ENCODE measurements around the gene TRPV2. TPM values are rescaled to one million over a fixed set of nuclear protein-coding genes. Genes with fewer than 3 reads are reported as not detected.
A peak's percentile ranks its signal among the peaks of the same experiment; 100 is the strongest.

Gene TRPV2
- total and polyA plus RNA-seq, 7 experiments from 2014 or later = 66.8 to 141 (median 80.0) TPM

DNA sequence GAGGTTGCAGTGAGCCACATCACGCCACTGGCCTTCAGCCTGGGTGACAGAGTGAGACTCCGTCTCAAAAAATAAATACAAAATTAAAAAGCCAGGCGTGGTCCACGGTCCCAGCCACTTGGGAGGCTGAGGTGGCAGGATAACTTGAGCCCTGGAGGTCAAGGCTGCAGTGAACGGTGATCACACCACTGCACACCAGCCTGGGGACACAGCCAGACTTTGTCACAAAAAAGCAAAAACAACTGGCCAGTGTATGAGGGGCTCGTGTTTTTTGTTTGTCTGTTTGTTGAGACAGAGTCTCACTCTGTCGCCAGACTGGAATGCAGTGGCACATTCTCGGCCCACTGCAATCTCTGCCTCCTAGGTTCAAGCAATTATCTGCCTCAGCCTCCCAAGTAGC is 35.7 kb upstream of the TRPV2 start:
- peaks cover 0 to 17% (median 0%) of the 10 kb centered on the region in 11 donors for H3K9me3 Mint-ChIP-seq
- Histone ChIP-seq H3K27me3 (ENCODE audit: control insufficient read depth in 2 of 2, insufficient read depth in 2 of 2, low read length in 2 of 2) (no peaks in the 10 kb centered on the region), H3K9me3 (ENCODE audit: control insufficient read depth in 2 of 3, low read length in 3 of 3) (no peaks in the 10 kb centered on the region), H3K4me3 (ENCODE audit: low read length) (no peak overlapping the region), H3K36me3 (ENCODE audit: control insufficient read depth in 2 of 3, insufficient read depth in 3 of 3, low read length in 3 of 3) (peaks cover 0 to 12% (median 3%) of the 10 kb centered on the region in 3 experiments), H3K4me1 (ENCODE audit: control insufficient read depth in 2 of 2, insufficient read depth in 2 of 2, low read length in 2 of 2) (peaks cover 6 to 13% of the 10 kb centered on the region in 2 donors), H3K27ac (ENCODE audit: low read depth, low read length) (no peak overlapping the region)
- ChIA-PET CTCF (interaction anchor here (1.2 to 1.3 kb wide), 2 partner anchors 35 to 36 kb away, joined by 4 read pairs; partner anchors contain the start of gene TRPV2), POLR2A (interaction anchor here (2.6 kb wide), 1 partner anchor 163 kb away, joined by 10 read pairs; the partner anchor contains the start of gene PIGL)
- no peak for DNase-seq
- peaks cover 0 to 33% (median 28%) of the 10 kb centered on the region in 5 donors for H3K36me3 Mint-ChIP-seq
- ATAC-seq = no peak
- H3K4me1 Mint-ChIP-seq = peaks cover 22 to 42% (median 38%) of the 10 kb centered on the region in 7 donors
- intact Hi-C loops (cut with micrococcal nuclease) = loop anchor here in 1 of 2 donors (1.0 to 2.0 kb wide), 4 partner anchors 27 to 274 kb away; partner anchors contain the start of genes CENPV, NCOR1 and ZNF624
- H3K4me3 Mint-ChIP-seq = no peak overlapping the region
- peaks cover 0 to 5% (median 0%) of the 10 kb centered on the region in 5 donors for H3K27me3 Mint-ChIP-seq
- H3K27ac Mint-ChIP-seq = no peak overlapping the region

DNA sequence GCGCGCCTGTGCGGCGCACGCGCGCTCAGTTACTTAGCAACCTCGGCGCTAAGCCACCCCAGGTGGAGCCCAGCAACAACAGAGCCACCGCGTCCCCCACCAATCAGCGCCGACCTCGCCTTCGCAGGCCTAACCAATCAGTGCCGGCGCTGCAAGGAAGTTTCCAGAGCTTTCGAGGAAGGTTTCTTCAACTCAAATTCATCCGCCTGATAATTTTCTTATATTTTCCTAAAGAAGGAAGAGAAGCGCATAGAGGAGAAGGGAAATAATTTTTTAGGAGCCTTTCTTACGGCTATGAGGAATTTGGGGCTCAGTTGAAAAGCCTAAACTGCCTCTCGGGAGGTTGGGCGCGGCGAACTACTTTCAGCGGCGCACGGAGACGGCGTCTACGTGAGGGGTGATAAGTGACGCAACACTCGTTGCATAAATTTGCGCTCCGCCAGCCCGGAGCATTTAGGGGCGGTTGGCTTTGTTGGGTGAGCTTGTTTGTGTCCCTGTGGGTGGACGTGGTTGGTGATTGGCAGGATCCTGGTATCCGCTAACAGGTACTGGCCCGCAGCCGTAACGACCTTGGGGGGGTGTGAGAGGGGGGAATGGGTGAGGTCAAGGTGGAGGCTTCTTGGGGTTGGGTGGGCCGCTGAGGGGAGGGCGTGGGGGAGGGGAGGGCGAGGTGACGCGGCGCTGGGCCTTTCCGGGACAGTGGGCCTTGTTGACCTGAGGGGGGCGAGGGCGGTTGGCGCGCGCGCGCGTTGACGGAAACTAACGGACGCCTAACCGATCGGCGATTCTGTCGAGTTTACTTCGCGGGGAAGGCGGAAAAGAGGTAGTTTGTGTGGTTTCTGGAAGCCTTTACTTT is 34.5 kb upstream of the TRPV2 start, which contains the start of gene UBB:
TSS of gene UBB (plus strand) at position 452 of the 856 bp plus-strand sequence. CDS start 817 bp downstream, outside the sequence.
- Mint-ChIP-seq H3K27me3 (peaks cover 0 to 5% (median 0%) of the 10 kb centered on the region in 5 donors), H3K9me3 (peaks cover 0 to 17% (median 0%) of the 10 kb centered on the region in 11 donors), H3K4me3 (peak within 1 kb of the TSS; percentile 85 to 99 (median 95)), H3K36me3 (peaks cover 0 to 33% (median 28%) of the 10 kb centered on the region in 5 donors), H3K27ac (peak within 1 kb of the TSS; percentile 93 to 100 (median 97)), H3K4me1 (peaks cover 22 to 48% (median 39%) of the 10 kb centered on the region in 7 donors)
- Histone ChIP-seq H3K36me3 (ENCODE audit: control insufficient read depth in 2 of 3, insufficient read depth in 3 of 3, low read length in 3 of 3) (peaks cover 0 to 12% (median 3%) of the 10 kb centered on the region in 3 experiments), H3K27me3 (ENCODE audit: control insufficient read depth in 2 of 2, insufficient read depth in 2 of 2, low read length in 2 of 2) (no peaks in the 10 kb centered on the region), H3K4me3 (ENCODE audit: low read length) (peak within 1 kb of the TSS; percentile 66), H3K9me3 (ENCODE audit: control insufficient read depth in 2 of 3, low read length in 3 of 3) (no peaks in the 10 kb centered on the region), H3K4me1 (ENCODE audit: control insufficient read depth in 2 of 2, insufficient read depth in 2 of 2, low read length in 2 of 2) (peaks cover 6 to 13% of the 10 kb centered on the region in 2 donors), H3K27ac (ENCODE audit: low read depth, low read length) (peak within 1 kb of the TSS; percentile 86)
- CTCF ChIA-PET = interaction anchor here (0.6 to 1.2 kb wide), 5 partner anchors 17 to 203 kb away, joined by 3 to 7 read pairs (median 3); partner anchors contain the start of gene CENPV
- POLR2A ChIA-PET = interaction anchor here (0.6 to 2.9 kb wide), 16 partner anchors 14 to 856 kb away, joined by 3 to 36 read pairs (median 5); partner anchors contain the start of genes CENPV, FLCN, PIGL and TRPV2
- ATAC-seq (peak; percentile 96), DNase-seq (peak; percentile 83 to 97 (median 94))
- intact Hi-C loops (cut with micrococcal nuclease) = loop anchor here (1.0 to 2.0 kb wide), 8 partner anchors 28 to 272 kb away; partner anchors contain the start of genes NCOR1 (in 2 of the 2), TRPV2 (in 2 of the 2), CENPV (in 1 of the 2) and ZNF624 (in 1 of the 2)

DNA sequence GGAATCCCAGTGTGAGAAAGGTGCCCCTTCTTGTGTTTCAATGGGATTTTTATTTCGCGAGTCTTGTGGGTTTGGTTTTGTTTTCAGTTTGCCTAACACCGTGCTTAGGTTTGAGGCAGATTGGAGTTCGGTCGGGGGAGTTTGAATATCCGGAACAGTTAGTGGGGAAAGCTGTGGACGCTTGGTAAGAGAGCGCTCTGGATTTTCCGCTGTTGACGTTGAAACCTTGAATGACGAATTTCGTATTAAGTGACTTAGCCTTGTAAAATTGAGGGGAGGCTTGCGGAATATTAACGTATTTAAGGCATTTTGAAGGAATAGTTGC is 33.9 kb upstream of the TRPV2 start:
- ATAC-seq (peak; percentile 7), DNase-seq (peak in 1 of 9 donors; percentile 50)
- peak overlapping the region; percentile 86 for H3K27ac ChIP-seq (ENCODE audit: low read depth, low read length)
- H3K27me3 ChIP-seq (ENCODE audit: control insufficient read depth in 2 of 2, insufficient read depth in 2 of 2, low read length in 2 of 2) = no peaks in the 10 kb centered on the region
- peak overlapping the region; percentile 93 to 100 (median 97) for H3K27ac Mint-ChIP-seq
- H3K4me3 Mint-ChIP-seq = peak overlapping the region; percentile 85 to 99 (median 95)
- intact Hi-C loops (cut with micrococcal nuclease) = loop anchor here (1.0 to 2.0 kb wide), 7 partner anchors 29 to 208 kb away; partner anchors contain the start of genes TRPV2 (in 2 of the 2), CENPV (in 1 of the 2) and NCOR1 (in 1 of the 2)
- no peaks in the 10 kb centered on the region for H3K9me3 ChIP-seq (ENCODE audit: control insufficient read depth in 2 of 3, low read length in 3 of 3)
- H3K9me3 Mint-ChIP-seq = peaks cover 0 to 17% (median 0%) of the 10 kb centered on the region in 11 donors
- ChIA-PET CTCF (interaction anchor here (0.7 to 1.1 kb wide), 2 partner anchors 28 to 203 kb away, joined by 3 to 7 read pairs; partner anchors contain the start of gene CENPV), POLR2A (interaction anchor here (0.7 to 2.9 kb wide), 14 partner anchors 17 to 856 kb away, joined by 3 to 36 read pairs (median 6); partner anchors contain the start of genes CENPV, FLCN, NCOR1 and PIGL)
- peaks cover 6 to 13% of the 10 kb centered on the region in 2 donors for H3K4me1 ChIP-seq (ENCODE audit: control insufficient read depth in 2 of 2, insufficient read depth in 2 of 2, low read length in 2 of 2)
- H3K27me3 Mint-ChIP-seq = peaks cover 0 to 5% (median 0%) of the 10 kb centered on the region in 5 donors
- H3K36me3 Mint-ChIP-seq = peaks cover 0 to 33% (median 28%) of the 10 kb centered on the region in 5 donors
- H3K4me3 ChIP-seq (ENCODE audit: low read length) = peak overlapping the region; percentile 66
- peaks cover 0 to 12% (median 3%) of the 10 kb centered on the region in 3 experiments for H3K36me3 ChIP-seq (ENCODE audit: control insufficient read depth in 2 of 3, insufficient read depth in 3 of 3, low read length in 3 of 3)
- peaks cover 22 to 50% (median 39%) of the 10 kb centered on the region in 7 donors for H3K4me1 Mint-ChIP-seq

DNA sequence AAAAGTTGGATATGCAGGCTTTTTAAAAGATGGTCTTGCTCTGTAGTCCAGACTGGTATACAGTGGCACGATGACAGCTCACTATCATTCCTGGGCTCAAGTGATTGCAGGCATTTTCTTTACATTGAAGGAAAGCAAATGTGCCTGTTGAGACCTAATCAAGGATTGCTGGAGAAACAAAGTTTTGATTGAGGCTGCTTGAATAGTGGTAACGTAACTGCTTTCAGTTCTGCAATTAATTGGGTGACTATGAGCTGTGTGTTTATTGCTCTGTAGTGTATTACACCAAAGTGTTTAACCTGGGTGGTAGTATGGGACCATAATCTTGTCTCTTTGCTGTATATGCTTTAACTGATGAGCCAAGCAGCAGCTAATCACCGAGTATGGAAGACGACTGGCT is 32.2 kb upstream of the TRPV2 start:
- POLR2A ChIA-PET = interaction anchor here (0.9 to 1.2 kb wide), 3 partner anchors 10 to 33 kb away, joined by 3 to 5 read pairs (median 4); partner anchors contain the start of gene TRPV2
- H3K27me3 Mint-ChIP-seq = peaks cover 0 to 13% (median 0%) of the 10 kb centered on the region in 5 donors
- intact Hi-C loops (cut with micrococcal nuclease) = no loop called here
- Histone ChIP-seq H3K27ac (ENCODE audit: low read depth, low read length) (no peak overlapping the region), H3K9me3 (ENCODE audit: control insufficient read depth in 2 of 3, low read length in 3 of 3) (no peaks in the 10 kb centered on the region), H3K4me1 (ENCODE audit: control insufficient read depth in 2 of 2, insufficient read depth in 2 of 2, low read length in 2 of 2) (peaks cover 6 to 13% of the 10 kb centered on the region in 2 donors), H3K36me3 (ENCODE audit: control insufficient read depth in 2 of 3, insufficient read depth in 3 of 3, low read length in 3 of 3) (peaks cover 0 to 12% (median 3%) of the 10 kb centered on the region in 3 experiments), H3K27me3 (ENCODE audit: control insufficient read depth in 2 of 2, insufficient read depth in 2 of 2, low read length in 2 of 2) (no peaks in the 10 kb centered on the region), H3K4me3 (ENCODE audit: low read length) (no peak overlapping the region)
- H3K4me1 Mint-ChIP-seq = peaks cover 22 to 60% (median 49%) of the 10 kb centered on the region in 7 donors
- peaks cover 0 to 33% (median 28%) of the 10 kb centered on the region in 5 donors for H3K36me3 Mint-ChIP-seq
- peak overlapping the region in 9 of 10 donors; percentile 9 to 99 (median 58) for H3K4me3 Mint-ChIP-seq
- DNase-seq (no peak), ATAC-seq (no peak)
- CTCF ChIA-PET = interaction anchor here (0.6 to 1.9 kb wide), 3 partner anchors 13 to 170 kb away, joined by 3 to 6 read pairs (median 5); partner anchors contain the start of gene TRPV2
- H3K9me3 Mint-ChIP-seq = peaks cover 0 to 17% (median 0%) of the 10 kb centered on the region in 11 donors
- H3K27ac Mint-ChIP-seq = peak overlapping the region in 7 of 9 donors; percentile 34 to 88 (median 65)

DNA sequence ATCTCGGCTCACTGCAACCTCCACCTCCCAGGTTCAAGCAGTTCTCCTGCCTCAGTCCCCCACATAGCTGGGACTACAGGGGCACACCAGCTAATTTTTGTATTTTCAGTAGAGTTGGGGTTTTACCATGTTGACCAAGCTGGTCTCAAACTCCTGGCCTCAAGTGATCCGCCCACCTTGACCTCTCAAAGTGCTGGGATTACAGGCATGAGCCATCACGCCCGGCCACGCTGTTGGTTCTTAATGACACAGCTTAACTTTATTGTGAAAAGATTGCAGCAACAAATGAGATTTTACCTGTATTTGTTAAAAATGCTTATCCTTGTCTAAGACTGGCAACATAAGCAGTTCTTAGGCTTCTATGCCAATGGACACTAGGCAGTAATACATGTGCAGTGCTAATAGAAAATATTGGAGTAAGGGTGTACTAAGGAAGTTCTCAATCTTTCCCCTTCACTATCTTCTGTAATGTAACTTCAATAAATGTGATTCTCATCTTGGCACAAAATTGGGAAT is 31.5 kb upstream of the TRPV2 start:
- no peak overlapping the region for H3K27ac ChIP-seq (ENCODE audit: low read depth, low read length)
- H3K36me3 Mint-ChIP-seq = peaks cover 0 to 33% (median 28%) of the 10 kb centered on the region in 5 donors
- intact Hi-C loops (cut with micrococcal nuclease) = no loop called here
- H3K4me1 ChIP-seq (ENCODE audit: control insufficient read depth in 2 of 2, insufficient read depth in 2 of 2, low read length in 2 of 2) = peaks cover 6 to 13% of the 10 kb centered on the region in 2 donors
- no peak for ATAC-seq
- CTCF ChIA-PET = interaction anchor here (1.0 to 1.9 kb wide), 2 partner anchors 14 to 32 kb away, joined by 5 to 6 read pairs; partner anchors contain the start of gene TRPV2
- H3K27me3 Mint-ChIP-seq = peaks cover 0 to 13% (median 0%) of the 10 kb centered on the region in 5 donors
- peak overlapping the region in 9 of 10 donors; percentile 9 to 85 (median 47) for H3K4me3 Mint-ChIP-seq
- H3K9me3 ChIP-seq (ENCODE audit: control insufficient read depth in 2 of 3, low read length in 3 of 3) = no peaks in the 10 kb centered on the region
- POLR2A ChIA-PET = interaction anchor here (1.1 kb wide), 1 partner anchor 9 kb away, joined by 3 read pairs; no protein-coding TSS in a partner anchor
- H3K4me1 Mint-ChIP-seq = peaks cover 22 to 60% (median 49%) of the 10 kb centered on the region in 7 donors
- no peaks in the 10 kb centered on the region for H3K27me3 ChIP-seq (ENCODE audit: control insufficient read depth in 2 of 2, insufficient read depth in 2 of 2, low read length in 2 of 2)
- H3K9me3 Mint-ChIP-seq = peaks cover 0 to 17% (median 0%) of the 10 kb centered on the region in 11 donors
- peaks cover 0 to 12% (median 3%) of the 10 kb centered on the region in 3 experiments for H3K36me3 ChIP-seq (ENCODE audit: control insufficient read depth in 2 of 3, insufficient read depth in 3 of 3, low read length in 3 of 3)
- DNase-seq = no peak
- no peak overlapping the region for H3K4me3 ChIP-seq (ENCODE audit: low read length)
- peak overlapping the region in 7 of 9 donors; percentile 14 to 84 (median 51) for H3K27ac Mint-ChIP-seq

Measured in naive thymus-derived CD4-positive, alpha-beta T cell (primary cell).